Cardiac fibroblast (primary cell): ENCODE data around the gene MEFV.

ENCODE experiments used
- DNase-seq, 2 donors: peaks; one replicate each; pipeline versions ENCODE4 v3.0.0 to v3.0.0-alpha.2; 2010; ENCODE audit warnings: low read depth in 2 of 2
- H3K4me3 ChIP-seq, 2 donors: replicated peaks in 1 of 2; 1 replicate in 1 of 2; 2 replicates in 1 of 2; pipeline ENCODE4 v1.5.1; 2011; ENCODE audit warnings: low read depth in 2 of 2, low read length in 2 of 2, mild to moderate bottlenecking in 2 of 2, moderate library complexity in 1 of 2
- CTCF ChIP-seq: IDR thresholded peaks from one replicate; pipeline ENCODE4 v1.5.1; 2011; ENCODE audit warnings: low read depth, mild to moderate bottlenecking, low read length, inconsistent platforms

Gene MEFV

GRCh38 chr16:3264137-3265036, 8.0 kb upstream of the MEFV start:
- H3K4me3 ChIP-seq: peak overlapping the region; percentile 79 to 82
- peak; percentile 99 for DNase-seq
- TF ChIP-seq CTCF: peak; percentile 28

- no peak for TF ChIP-seq CTCF
- DNase-seq: no peak
- H3K4me3 ChIP-seq: no peak overlapping the region
Observed at GRCh38 chr16:3262517-3262916, 6.1 kb upstream of the MEFV start.

GRCh38 chr16:3259836-3260235, 3.4 kb upstream of the MEFV start:
- TF ChIP-seq CTCF: no peak
- H3K4me3 ChIP-seq: no peak overlapping the region
- no peak for DNase-seq

- H3K4me3 ChIP-seq: no peak overlapping the region
- TF ChIP-seq CTCF: no peak
- peak; percentile 18 to 66 for DNase-seq
Observed at GRCh38 chr16:3256866-3257465, 533 bp upstream of the MEFV start.

- TF ChIP-seq CTCF: no peak
- no peak for DNase-seq
- H3K4me3 ChIP-seq: no peak overlapping the region
Observed at GRCh38 chr16:3254309-3254708, 2.1 kb downstream of the MEFV start.

- H3K4me3 ChIP-seq: no peak overlapping the region
- TF ChIP-seq CTCF: no peak
- DNase-seq: no peak
Observed at GRCh38 chr16:3252967-3253366, 3.5 kb downstream of the MEFV start.
